NB4 (cell line): ENCODE data around the gene RTP4.

Source experiments
- CTCF ChIP-seq: IDR thresholded peaks from one replicate; pipeline ENCODE4 v1.5.1; 2012; ENCODE audit warnings: low read depth, low read length
- MAX ChIP-seq: IDR thresholded peaks from 2 replicates; pipeline ENCODE4 v1.6.1; 2011; ENCODE audit warnings: low read depth, low read length
- POLR2A ChIP-seq: IDR thresholded peaks from 2 replicates; pipeline ENCODE4 v1.6.1; 2011; ENCODE audit warnings: mild to moderate bottlenecking; ENCODE audit not compliant: insufficient read length; ENCODE audit errors: extremely low read depth

GRCh38 chr3:187327845-187328244 lies 40.3 kb upstream of the RTP4 start:
- TF ChIP-seq MAX (no peak), CTCF (no peak), POLR2A (no peak)
